CD4-positive, alpha-beta T cell (primary cell): ENCODE data around the gene NR2C1. TPM values are rescaled to one million over a fixed set of nuclear protein-coding genes. Genes with fewer than 3 reads are reported as not detected.
"Not testable (repeated sequence)": the region's sequence is repeated elsewhere in the genome, so short reads cannot be mapped to it uniquely, and the experiment has no call there.

Experiments
- ATAC-seq: fragments of 200-7000 bp; cut with Tn5 transposase; one replicate; pipeline ENCODE4 v1.10.0; 2022; ENCODE audit warnings: mild to moderate bottlenecking; ENCODE audit not compliant: poor library complexity
- CTCF ChIA-PET: fragments of 350-600 bp; sonication (Branson Sonifier 250); formaldehyde crosslinking; loops from one replicate; lab custom pipeline; 2021; ENCODE audit warnings: antibody characterized with exemption, inconsistent platforms; lab: Charles Lee
- POLR2A ChIA-PET: fragments of 350-600 bp; sonication (Branson Sonifier 250); formaldehyde crosslinking; loops from one replicate; lab custom pipeline; 2021; ENCODE audit warnings: antibody characterized with exemption, inconsistent platforms; lab: Charles Lee
- DNase-seq, 14 experiments: peaks; one replicate each; pipeline ENCODE4 v3.0.0-alpha.2; 2013 to 2020; ENCODE audit warnings: mixed read lengths in 2 of 14
- H3K27ac ChIP-seq, 2 donors: one replicate each; pipeline versions ENCODE4 v1.5.1 to v1.7.0; 2013; ENCODE audit warnings: low read length in 2 of 2, low read depth in 1 of 2, mild to moderate bottlenecking in 1 of 2
- H3K27me3 ChIP-seq, 2 experiments: 1 replicate in 1 of 2; 2 replicates in 1 of 2; pipeline versions ENCODE4 v1.6.1 to v1.7.0; 2013; ENCODE audit warnings: low read length in 2 of 2, control low read depth in 1 of 2, mild to moderate bottlenecking in 1 of 2, moderate library complexity in 1 of 2; ENCODE audit not compliant: insufficient read depth in 2 of 2, control insufficient read depth in 1 of 2
- H3K36me3 ChIP-seq: one replicate; pipeline ENCODE4 v1.6.1; 2013; ENCODE audit warnings: low read length, control low read depth; ENCODE audit not compliant: insufficient read depth
- H3K4me1 ChIP-seq: one replicate; pipeline ENCODE4 v1.6.1; 2013; ENCODE audit warnings: low read length, control low read depth; ENCODE audit not compliant: insufficient read depth
- H3K4me3 ChIP-seq: one replicate; pipeline ENCODE4 v1.5.1; 2013; ENCODE audit warnings: mild to moderate bottlenecking, low read length, moderate library complexity
- H3K9me3 ChIP-seq, 2 experiments: 1 replicate in 1 of 2; 2 replicates in 1 of 2; pipeline versions ENCODE4 v1.6.1 to v1.7.0; 2013; ENCODE audit warnings: low read length in 2 of 2, mild to moderate bottlenecking in 2 of 2, control low read depth in 1 of 2, moderate library complexity in 1 of 2; ENCODE audit not compliant: control insufficient read depth in 1 of 2, insufficient read depth in 1 of 2
- H3K27ac Mint-ChIP-seq: one replicate; pipeline ENCODE4 v1.8.0; 2020; ENCODE audit warnings: mixed read lengths
- H3K27me3 Mint-ChIP-seq: one replicate; pipeline ENCODE4 v1.8.0; 2021; ENCODE audit warnings: mixed read lengths
- H3K36me3 Mint-ChIP-seq: one replicate; pipeline ENCODE4 v1.8.0; 2021; ENCODE audit warnings: low read depth, mixed read lengths
- H3K4me1 Mint-ChIP-seq: one replicate; pipeline ENCODE4 v1.8.0; 2021; ENCODE audit warnings: low read depth, mixed read lengths
- H3K4me3 Mint-ChIP-seq: one replicate; pipeline ENCODE4 v1.8.0; 2020; ENCODE audit warnings: mild to moderate bottlenecking, mixed read lengths
- H3K9me3 Mint-ChIP-seq: one replicate; pipeline ENCODE4 v1.8.0; 2020; ENCODE audit warnings: mixed read lengths
- CTCF ChIP-seq: fragments of 200-600 bp; IDR thresholded peaks from one replicate; pipeline ENCODE4 v1.8.0; 2022; ENCODE audit warnings: antibody characterized with exemption, mild to moderate bottlenecking
- intact Hi-C, 2 experiments: fragments of 100-400 bp; cut with DNase I in 1 of 2; cut with micrococcal nuclease in 1 of 2; formaldehyde crosslinking; loops; one replicate each; pipeline versions ENCODE4 v1.15.1 to v1.9.0; 2023 to 2025; cut with DNase I, micrococcal nuclease
- total RNA-seq, 174 experiments: library from RNA in 2 of 174; stranded (reverse) in 2 of 174; gene quantifications; one replicate each; pipeline ENCODE4 v1.2.3 and lab custom pipeline; 2021 to 2026

Gene NR2C1
- total RNA-seq, 2 experiments from 2014 or later = 48.3 to 58.9 TPM

DNA sequence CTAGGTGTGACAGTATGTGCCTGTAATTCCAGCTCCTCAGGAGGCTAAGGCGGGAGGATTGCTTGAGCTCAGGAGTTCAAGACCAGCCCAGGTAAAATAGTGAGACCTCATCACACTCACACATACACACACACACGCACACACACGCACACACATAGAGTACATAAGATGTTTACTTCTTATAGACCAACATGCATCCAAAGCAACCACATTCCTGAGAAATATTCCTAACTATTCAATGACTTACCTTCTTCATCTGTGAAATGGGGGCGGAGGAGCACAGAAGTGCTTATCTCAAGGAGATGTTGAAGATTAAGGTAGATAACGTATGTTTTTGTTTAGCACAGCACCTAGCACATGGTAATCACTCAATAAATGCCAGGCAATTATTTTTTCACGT is 76.4 kb downstream of the NR2C1 start:
- Histone ChIP-seq H3K27me3 (no peaks in the 10 kb centered on the region), H3K9me3 (no peaks in the 10 kb centered on the region), H3K4me1 (peaks cover 15% of the 10 kb centered on the region), H3K4me3 (no peak overlapping the region), H3K27ac (no peak overlapping the region), H3K36me3 (peaks cover 53% of the 10 kb centered on the region)
- H3K27ac Mint-ChIP-seq = no peak overlapping the region
- intact Hi-C loops = loop anchor here in 1 of 2 experiments (5.0 kb wide), 1 partner anchor 535 kb away; no protein-coding TSS in a partner anchor
- no peak for ATAC-seq
- no peaks in the 10 kb centered on the region for H3K27me3 Mint-ChIP-seq
- DNase-seq = no peak
- no peak overlapping the region for H3K4me3 Mint-ChIP-seq
- H3K36me3 Mint-ChIP-seq = peaks cover 79% of the 10 kb centered on the region
- POLR2A ChIA-PET = no interaction called here
- CTCF ChIA-PET = no interaction called here
- no peaks in the 10 kb centered on the region for H3K9me3 Mint-ChIP-seq
- no peak for TF ChIP-seq CTCF
- peaks cover 46% of the 10 kb centered on the region for H3K4me1 Mint-ChIP-seq

DNA sequence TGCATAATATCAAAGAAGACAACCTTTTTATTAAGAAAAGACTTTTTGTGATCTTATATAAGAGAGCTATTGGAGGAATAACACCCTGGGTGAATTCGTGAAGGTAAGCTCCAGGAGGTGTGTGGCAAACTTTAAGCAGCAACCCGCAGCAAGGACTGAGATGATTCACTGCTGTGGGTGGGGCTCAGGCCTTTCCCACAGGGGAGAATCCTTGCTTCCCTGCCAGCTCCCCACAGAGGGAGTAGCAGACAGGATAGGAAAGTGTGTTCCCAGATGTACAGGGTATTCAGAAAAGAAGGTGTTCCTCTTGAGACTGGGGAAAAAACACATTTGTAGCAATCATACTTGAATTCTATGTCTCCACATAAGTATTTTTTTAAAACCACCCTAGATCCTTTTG is 79.1 kb downstream of the NR2C1 start:
- no peak overlapping the region for H3K27ac Mint-ChIP-seq
- POLR2A ChIA-PET = interaction anchor here (2.8 kb wide), 1 partner anchor 9 kb away, joined by 10 read pairs; the partner anchor contains the start of gene NDUFA12
- no peak for TF ChIP-seq CTCF
- Histone ChIP-seq H3K4me3 (no peak overlapping the region), H3K36me3 (peaks cover 43% of the 10 kb centered on the region), H3K4me1 (peaks cover 20% of the 10 kb centered on the region), H3K27ac (no peak overlapping the region), H3K9me3 (no peaks in the 10 kb centered on the region), H3K27me3 (no peaks in the 10 kb centered on the region)
- peaks cover 79% of the 10 kb centered on the region for H3K36me3 Mint-ChIP-seq
- ATAC-seq (no peak), DNase-seq (no peak)
- intact Hi-C loops = no loop called here
- H3K4me3 Mint-ChIP-seq = no peak overlapping the region
- CTCF ChIA-PET = no interaction called here
- H3K27me3 Mint-ChIP-seq = no peaks in the 10 kb centered on the region
- peaks cover 53% of the 10 kb centered on the region for H3K4me1 Mint-ChIP-seq
- H3K9me3 Mint-ChIP-seq = no peaks in the 10 kb centered on the region

GRCh38 chr12:94993855-94994254 is 79.6 kb downstream of the NR2C1 start:
- H3K27me3 ChIP-seq, H3K27ac ChIP-seq, intact Hi-C loops, H3K9me3 Mint-ChIP-seq, ATAC-seq, H3K27ac Mint-ChIP-seq, H3K9me3 ChIP-seq, CTCF ChIA-PET, H3K4me3 Mint-ChIP-seq, H3K4me3 ChIP-seq, DNase-seq, H3K27me3 Mint-ChIP-seq: not testable (repeated sequence)
- peaks cover 53% of the 10 kb centered on the region for H3K4me1 Mint-ChIP-seq
- H3K4me1 ChIP-seq = peaks cover 24% of the 10 kb centered on the region
- H3K36me3 Mint-ChIP-seq = peaks cover 78% of the 10 kb centered on the region
- POLR2A ChIA-PET = interaction anchor here (2.8 kb wide), 1 partner anchor 10 kb away, joined by 10 read pairs; the partner anchor contains the start of gene NDUFA12
- peaks cover 43% of the 10 kb centered on the region for H3K36me3 ChIP-seq

DNA sequence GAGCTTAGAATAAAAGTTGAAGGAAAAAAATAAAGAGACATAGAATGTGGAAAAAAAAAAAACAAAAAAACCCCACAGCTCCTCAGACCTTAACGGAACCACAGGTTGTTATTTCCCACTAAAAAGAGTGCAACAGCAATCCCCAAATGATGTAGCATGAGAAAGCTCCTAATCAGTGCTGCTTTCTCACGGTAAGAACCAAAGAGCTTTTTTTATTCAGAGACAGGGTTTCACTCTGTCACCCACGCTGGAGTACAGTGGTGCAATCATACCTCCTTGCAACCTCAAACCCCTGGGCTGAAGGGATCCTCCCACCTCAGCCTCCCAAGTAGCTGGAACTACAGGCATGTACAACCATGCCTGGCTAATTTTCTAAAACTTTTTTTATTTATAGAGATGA is 83.2 kb downstream of the NR2C1 start:
- intact Hi-C loops = no loop called here
- ChIA-PET CTCF (interaction anchor here (0.6 kb wide), 1 partner anchor 235 kb away, joined by 4 read pairs; no protein-coding TSS in a partner anchor), POLR2A (interaction anchor here (0.6 to 3.3 kb wide), 3 partner anchors 14 to 728 kb away, joined by 3 to 51 read pairs (median 11); partner anchors contain the start of genes METAP2 and NDUFA12)
- H3K9me3 Mint-ChIP-seq = peaks cover 3% of the 10 kb centered on the region
- no peaks in the 10 kb centered on the region for H3K27me3 ChIP-seq
- peaks cover 63% of the 10 kb centered on the region for H3K36me3 Mint-ChIP-seq
- peaks cover 29% of the 10 kb centered on the region for H3K36me3 ChIP-seq
- peaks cover 65% of the 10 kb centered on the region for H3K4me1 Mint-ChIP-seq
- no peak for TF ChIP-seq CTCF
- no peaks in the 10 kb centered on the region for H3K27me3 Mint-ChIP-seq
- peak overlapping the region; percentile 97 for H3K27ac Mint-ChIP-seq
- H3K4me3 ChIP-seq = no peak overlapping the region
- DNase-seq (peak in 2 of 14 experiments; percentile 21 to 36), ATAC-seq (no peak)
- no peaks in the 10 kb centered on the region for H3K9me3 ChIP-seq
- H3K27ac ChIP-seq = peak overlapping the region in 1 of 2 donors; percentile 67
- H3K4me1 ChIP-seq = peaks cover 44% of the 10 kb centered on the region
- H3K4me3 Mint-ChIP-seq = no peak overlapping the region
